Measurements from ENCODE around the gene GARNL3. TPM values are rescaled to one million over a fixed set of nuclear protein-coding genes. Genes with fewer than 3 reads are reported as not detected.

The GARNL3 gene
- total and polyA plus RNA-seq, 2 experiments from 2014 or later = 9.5 to 10.5 TPM

DNA sequence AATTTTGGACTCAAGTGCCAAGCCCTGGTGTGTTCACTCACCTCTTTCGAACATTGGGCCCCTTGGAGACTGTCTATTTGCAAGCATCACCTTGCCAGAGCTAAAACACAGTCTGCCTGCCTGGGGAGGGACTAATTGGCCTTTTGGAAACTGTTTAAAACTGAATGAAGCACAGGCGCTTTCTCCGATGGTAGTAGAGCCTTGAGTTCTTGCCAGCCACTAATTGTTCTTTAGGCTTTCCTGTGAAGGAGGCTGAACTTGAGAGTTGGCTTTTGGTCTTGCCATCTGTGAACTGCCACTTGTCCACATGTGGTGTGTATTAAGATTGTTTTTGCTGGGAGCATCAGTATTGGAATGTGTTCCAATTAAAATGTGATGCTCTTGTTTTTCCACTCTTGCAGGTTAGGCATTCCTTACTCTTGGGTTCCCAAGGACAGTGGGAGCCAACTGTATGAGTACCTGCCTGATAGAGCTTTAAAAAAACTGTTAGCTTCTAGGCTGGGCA is 26.0 kb downstream of the GARNL3 start:
- Histone ChIP-seq H3K4me3 (no peak overlapping the region), H3K36me3 (replicated peaks; ENCODE audit: insufficient read depth, low read depth) (no peaks in the 10 kb centered on the region), H3K27me3 (no peaks in the 10 kb centered on the region), H3K79me2 (peaks cover 4% of the 10 kb centered on the region), H2AFZ (no peak overlapping the region), H3K4me1 (ENCODE audit: insufficient read depth) (peaks cover 12% of the 10 kb centered on the region), H4K20me1 (ENCODE audit: insufficient read depth, poor library complexity, severe bottlenecking) (no peaks in the 10 kb centered on the region), H3K9me2 (replicated peaks; ENCODE audit: insufficient read depth) (no peaks in the 10 kb centered on the region), H3K4me2 (no peak overlapping the region), H3K27ac (peak overlapping the region; percentile 28), H3K9me3 (ENCODE audit: low read depth) (no peaks in the 10 kb centered on the region)
- no peak for TF ChIP-seq EZH2phosphoT487 (IDR thresholded peaks at IDR 0.05; ENCODE audit: low read depth, severe bottlenecking, unreplicated experiment)
- no peak for TF ChIP-seq EZH2 (IDR thresholded peaks at IDR 0.05; ENCODE audit: borderline replicate concordance)
- TF ChIP-seq, protein P1, sequence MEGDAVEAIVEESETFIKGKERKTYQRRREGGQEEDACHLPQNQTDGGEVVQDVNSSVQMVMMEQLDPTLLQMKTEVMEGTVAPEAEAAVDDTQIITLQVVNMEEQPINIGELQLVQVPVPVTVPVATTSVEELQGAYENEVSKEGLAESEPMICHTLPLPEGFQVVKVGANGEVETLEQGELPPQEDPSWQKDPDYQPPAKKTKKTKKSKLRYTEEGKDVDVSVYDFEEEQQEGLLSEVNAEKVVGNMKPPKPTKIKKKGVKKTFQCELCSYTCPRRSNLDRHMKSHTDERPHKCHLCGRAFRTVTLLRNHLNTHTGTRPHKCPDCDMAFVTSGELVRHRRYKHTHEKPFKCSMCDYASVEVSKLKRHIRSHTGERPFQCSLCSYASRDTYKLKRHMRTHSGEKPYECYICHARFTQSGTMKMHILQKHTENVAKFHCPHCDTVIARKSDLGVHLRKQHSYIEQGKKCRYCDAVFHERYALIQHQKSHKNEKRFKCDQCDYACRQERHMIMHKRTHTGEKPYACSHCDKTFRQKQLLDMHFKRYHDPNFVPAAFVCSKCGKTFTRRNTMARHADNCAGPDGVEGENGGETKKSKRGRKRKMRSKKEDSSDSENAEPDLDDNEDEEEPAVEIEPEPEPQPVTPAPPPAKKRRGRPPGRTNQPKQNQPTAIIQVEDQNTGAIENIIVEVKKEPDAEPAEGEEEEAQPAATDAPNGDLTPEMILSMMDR (IDR thresholded peaks at IDR 0.05; ENCODE audit: poor library complexity) = no peak
- 81% methylated on average over 3 of the region's 3 CpGs for WGBS (ENCODE audit: low lambda C conversion rate, missing lambda C conversion rate)
- DNase-seq (ENCODE audit: low spot score) = no peak

- Histone ChIP-seq H4K20me1 (ENCODE audit: insufficient read depth, poor library complexity, severe bottlenecking) (no peaks in the 10 kb centered on the region), H3K9me2 (replicated peaks; ENCODE audit: insufficient read depth) (no peaks in the 10 kb centered on the region), H2AFZ (no peak overlapping the region), H3K27me3 (no peaks in the 10 kb centered on the region), H3K27ac (no peak overlapping the region), H3K4me1 (ENCODE audit: insufficient read depth) (peaks cover 6% of the 10 kb centered on the region), H3K4me3 (no peak overlapping the region), H3K9me3 (ENCODE audit: low read depth) (no peaks in the 10 kb centered on the region), H3K36me3 (replicated peaks; ENCODE audit: insufficient read depth, low read depth) (no peaks in the 10 kb centered on the region), H3K79me2 (peaks cover 4% of the 10 kb centered on the region), H3K4me2 (no peak overlapping the region)
- no peak for DNase-seq (ENCODE audit: low spot score)
- WGBS (ENCODE audit: low lambda C conversion rate, missing lambda C conversion rate) = 100% methylated on average over 4 of the region's 4 CpGs
- TF ChIP-seq EZH2phosphoT487 (IDR thresholded peaks at IDR 0.05; ENCODE audit: low read depth, severe bottlenecking, unreplicated experiment) = no peak
- TF ChIP-seq, protein P1 (IDR thresholded peaks at IDR 0.05; ENCODE audit: poor library complexity) = no peak
Observed at GRCh38 chr9:127291246-127291778, 26.7 kb downstream of the GARNL3 start.

DNA sequence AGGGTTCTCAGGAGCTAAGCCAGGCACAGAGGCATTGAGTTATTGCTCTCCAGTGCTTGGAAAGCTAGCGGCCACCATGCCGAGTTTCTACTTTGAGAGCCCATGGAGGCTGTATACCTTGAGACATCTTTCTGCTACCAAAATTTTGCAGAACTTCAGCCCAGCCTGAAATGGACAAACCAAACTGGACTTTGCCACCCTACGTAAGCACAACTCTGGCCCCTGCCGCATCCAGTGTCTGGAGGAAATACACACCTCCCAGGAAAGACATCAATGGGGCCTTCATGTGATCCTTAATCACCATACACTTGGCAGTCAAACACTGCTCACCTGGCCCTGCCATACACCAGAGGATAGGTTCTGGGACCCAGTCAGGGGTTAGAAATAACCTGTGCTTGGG is 27.8 kb downstream of the GARNL3 start:
- Histone ChIP-seq H3K9me3 (ENCODE audit: low read depth) (no peaks in the 10 kb centered on the region), H3K27me3 (no peaks in the 10 kb centered on the region), H4K20me1 (ENCODE audit: insufficient read depth, poor library complexity, severe bottlenecking) (no peaks in the 10 kb centered on the region), H3K36me3 (replicated peaks; ENCODE audit: insufficient read depth, low read depth) (no peaks in the 10 kb centered on the region), H3K27ac (no peak overlapping the region), H3K79me2 (peaks cover 4% of the 10 kb centered on the region), H2AFZ (no peak overlapping the region), H3K4me2 (no peak overlapping the region), H3K9me2 (replicated peaks; ENCODE audit: insufficient read depth) (no peaks in the 10 kb centered on the region), H3K4me3 (no peak overlapping the region), H3K4me1 (ENCODE audit: insufficient read depth) (peaks cover 5% of the 10 kb centered on the region)
- no peak for TF ChIP-seq EZH2phosphoT487 (IDR thresholded peaks at IDR 0.05; ENCODE audit: low read depth, severe bottlenecking, unreplicated experiment)
- TF ChIP-seq, protein P1 (IDR thresholded peaks at IDR 0.05; ENCODE audit: poor library complexity) = no peak
- no peak for TF ChIP-seq EZH2 (IDR thresholded peaks at IDR 0.05; ENCODE audit: borderline replicate concordance)
- WGBS (ENCODE audit: low lambda C conversion rate, missing lambda C conversion rate) = 93% methylated on average over 4 of the region's 4 CpGs
- DNase-seq (ENCODE audit: low spot score) = no peak

Measured in hepatocyte (in vitro differentiated cells).